Right lung (tissue), 5 donors: ENCODE results near the gene GTF2I. TPM values are rescaled to one million over a fixed set of nuclear protein-coding genes. Genes with fewer than 3 reads are reported as not detected.
A peak's percentile ranks its signal among the peaks of the same experiment; 100 is the strongest.
"Not testable (repeated sequence)": the region's sequence is repeated elsewhere in the genome, so short reads cannot be mapped to it uniquely, and the experiment has no call there.

ENCODE experiments used
- DNase-seq, 2 donors: peaks; one replicate each; pipeline ENCODE4 v3.0.0-alpha.2; 2013
- polyA plus RNA-seq, 5 donors: library from polyadenylated mRNA; unstranded; fragments of 120-200 nt; gene quantifications; one replicate each; pipeline versions ENCODE4 v1.2.1 to v1.2.3, GENCODE V29; 2013; ENCODE audit warnings: inconsistent platforms in 1 of 5, low replicate concordance in 1 of 5; ENCODE audit not compliant: insufficient read length in 5 of 5, insufficient read depth in 1 of 5

The GTF2I gene
- polyA plus RNA-seq, 5 donors: 281 to 443 (median 366) TPM

- no peak for DNase-seq
These were observed 2.2 kb upstream of the GTF2I start for GRCh38 chr7:74655324-74655723.

- no peak for DNase-seq
These were observed 1.6 kb upstream of the GTF2I start for GRCh38 chr7:74655768-74656440.

- peak; percentile 52 to 61 for DNase-seq
These were observed 1.1 kb upstream of the GTF2I start for GRCh38 chr7:74656441-74656836.

DNA sequence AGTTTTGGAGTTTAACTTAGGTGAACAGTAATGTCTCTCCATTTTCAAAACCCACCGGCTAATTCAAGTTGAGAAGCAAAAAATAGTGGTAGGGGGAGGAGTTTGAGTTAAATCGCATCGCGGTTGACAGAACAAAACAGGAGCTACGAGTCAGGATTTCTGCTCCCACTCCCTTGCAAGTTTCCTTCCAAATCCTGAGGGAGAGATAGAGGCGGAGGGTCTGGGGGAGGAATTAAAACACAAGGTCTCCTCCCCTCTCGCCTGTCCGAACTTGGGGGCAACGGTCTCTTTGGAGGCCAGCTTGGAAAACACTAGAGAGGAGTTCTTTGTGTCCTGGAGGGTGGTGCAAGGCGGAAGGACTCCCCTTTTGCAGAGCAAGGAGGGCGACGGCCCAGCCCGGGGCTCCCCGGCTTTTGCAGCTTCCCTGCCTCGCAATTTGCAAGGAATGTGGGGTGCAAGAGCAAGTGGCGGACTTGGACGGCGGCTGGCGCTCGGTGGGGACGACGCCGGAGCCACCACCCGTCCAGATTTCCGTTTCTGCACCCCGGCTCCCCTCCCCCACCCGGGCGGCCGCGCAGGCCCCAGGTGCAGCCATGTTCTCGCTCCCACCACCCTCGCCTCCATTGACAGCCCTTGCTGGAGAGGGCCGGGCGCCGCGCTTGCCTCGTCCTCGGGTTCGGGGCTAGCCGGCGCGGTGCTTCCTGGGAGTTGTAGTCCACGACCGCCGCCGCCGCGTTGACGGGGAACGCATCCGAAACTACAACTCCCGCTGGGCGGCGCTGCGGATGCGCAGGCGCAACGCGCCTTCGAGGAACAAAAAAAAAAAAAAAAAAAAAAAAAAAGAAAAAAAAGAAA, 454 bp upstream of the GTF2I start:
- peak; percentile 98 for DNase-seq

DNA sequence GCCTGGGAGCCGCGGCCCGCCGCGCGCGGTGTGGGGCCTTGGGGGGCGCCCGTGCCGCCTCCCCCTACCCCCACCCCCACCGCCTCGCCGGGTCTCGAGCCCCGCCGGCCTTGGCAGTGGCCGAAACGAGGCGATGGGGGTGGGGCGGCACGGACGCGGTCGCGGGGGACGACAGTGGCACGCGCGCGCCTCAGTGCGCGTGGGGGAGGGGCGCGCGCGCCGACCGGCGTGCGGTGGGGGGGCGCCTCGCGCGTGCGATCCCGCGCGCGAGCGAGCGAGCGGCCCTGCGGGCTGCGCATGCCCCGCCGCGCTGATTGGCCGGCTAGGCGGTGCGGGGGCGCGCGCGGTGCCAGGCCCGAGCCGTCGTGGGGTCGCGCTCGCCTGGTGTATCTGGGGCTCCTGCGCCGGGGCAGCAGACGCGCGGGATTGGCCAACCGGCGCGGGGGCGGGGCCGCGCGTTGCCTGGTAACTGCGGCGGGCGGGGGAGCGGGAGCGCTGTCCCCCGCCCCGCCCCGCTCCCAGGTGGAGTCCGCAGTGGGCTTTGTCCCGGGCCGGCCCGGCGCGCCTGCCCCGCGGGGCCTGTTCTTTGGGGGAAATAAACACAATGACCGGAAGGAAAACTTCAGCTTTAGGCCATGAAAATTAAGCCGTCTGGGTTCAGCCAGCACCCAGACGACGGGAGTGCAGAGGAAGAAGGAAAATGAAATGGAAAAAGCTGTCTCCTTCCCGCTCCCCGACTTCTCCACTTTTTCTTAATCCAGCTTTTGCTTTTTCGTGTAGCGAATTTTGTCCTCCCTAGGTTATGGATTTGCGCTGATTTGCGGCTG, 873 bp downstream of the GTF2I start:
- DNase-seq: peak; percentile 90 to 92

- not testable (repeated sequence) for DNase-seq
These were observed 2.7 kb downstream of the GTF2I start for GRCh38 chr7:74660202-74660601.

GRCh38 chr7:74661836-74662794, 4.6 kb downstream of the GTF2I start:
- not testable (repeated sequence) for DNase-seq

GRCh38 chr7:74665296-74665938, 7.9 kb downstream of the GTF2I start:
- DNase-seq: no peak

DNA sequence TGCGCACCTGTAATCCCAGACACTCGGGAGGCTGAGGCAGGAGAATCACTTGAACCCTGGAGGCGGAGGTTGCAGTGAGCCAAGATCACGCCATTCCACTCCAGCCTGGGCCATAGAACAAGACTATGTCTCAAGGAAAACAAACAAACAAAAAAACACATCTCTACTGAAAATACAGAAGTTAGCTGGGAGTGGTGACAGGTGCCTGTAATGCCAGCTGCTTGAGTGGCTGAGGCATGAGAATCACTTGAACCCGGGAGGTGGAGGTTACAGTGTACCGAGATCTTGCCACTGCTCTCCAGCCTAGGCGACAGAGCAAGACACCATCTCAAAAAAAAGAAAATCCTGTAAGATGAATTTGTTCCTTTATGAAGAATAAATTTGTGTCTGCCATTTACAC, 9.5 kb downstream of the GTF2I start:
- not testable (repeated sequence) for DNase-seq

DNA sequence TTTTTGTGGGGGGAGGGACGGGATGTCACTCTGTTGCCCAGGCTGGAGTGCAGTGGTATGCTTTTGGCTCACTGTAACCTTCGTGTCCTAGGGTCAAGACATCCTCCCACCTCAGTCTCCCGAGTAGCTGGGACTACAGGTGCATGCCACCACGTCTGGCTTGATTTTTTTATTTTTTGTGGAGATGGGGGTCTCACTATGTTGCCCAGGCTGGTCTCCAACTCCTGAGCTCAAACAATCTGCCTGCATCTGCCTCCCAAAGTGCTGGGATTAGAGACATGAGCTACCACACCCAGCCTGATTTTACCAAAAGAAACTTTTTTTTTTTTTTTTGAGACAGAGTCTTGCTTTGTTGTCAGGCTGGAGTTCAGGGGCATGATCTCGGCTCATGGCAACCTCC, 10.0 kb downstream of the GTF2I start:
- not testable (repeated sequence) for DNase-seq

- no peak for DNase-seq
These were observed 14.1 kb downstream of the GTF2I start for GRCh38 chr7:74671602-74672001.

- no peak for DNase-seq
These were observed 14.9 kb downstream of the GTF2I start for GRCh38 chr7:74672343-74672915.

GRCh38 chr7:74674166-74674565, 16.6 kb downstream of the GTF2I start:
- DNase-seq: no peak

DNA sequence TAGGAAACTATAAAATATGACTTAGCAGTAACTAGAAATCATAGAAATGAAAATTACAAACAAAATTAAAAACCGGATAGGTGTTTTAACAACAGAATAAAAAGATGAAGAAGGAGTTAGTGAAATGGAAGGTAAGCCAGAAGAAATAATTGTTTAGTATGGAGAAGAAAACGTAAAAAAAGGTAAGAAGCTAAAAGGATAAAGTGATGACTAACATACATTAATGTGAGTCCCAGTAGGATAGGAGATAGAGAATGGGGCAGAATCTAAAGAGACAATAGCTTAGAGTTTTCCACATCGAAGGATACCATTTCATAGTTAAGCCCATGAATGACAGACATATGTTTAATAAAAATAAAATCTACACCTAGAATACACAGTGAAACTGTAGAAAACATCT, 25.3 kb downstream of the GTF2I start:
- no peak for DNase-seq

- no peak for DNase-seq
These were observed 26.3 kb downstream of the GTF2I start for GRCh38 chr7:74683799-74684198.

DNA sequence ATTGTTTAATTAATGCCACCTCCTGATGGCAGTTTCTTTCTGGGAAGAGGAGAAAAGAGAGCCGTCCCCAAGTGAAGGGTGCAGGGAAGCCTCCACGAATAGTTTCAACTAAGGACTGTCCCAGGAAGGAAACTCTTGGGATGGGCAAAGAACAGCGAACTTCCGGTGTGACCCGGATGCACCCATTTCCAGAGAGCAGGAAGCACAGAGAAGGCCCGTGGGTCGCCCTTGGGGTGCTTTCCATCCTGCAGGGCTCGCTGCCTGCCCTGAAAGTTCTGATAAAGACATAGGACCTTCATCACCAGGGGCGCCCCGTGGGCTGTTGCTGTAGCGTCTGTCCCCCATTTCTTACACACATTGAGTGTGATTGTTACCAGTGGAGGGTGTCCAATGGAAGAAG, 27.0 kb downstream of the GTF2I start:
- no peak for DNase-seq

- DNase-seq: no peak
These were observed 27.4 kb downstream of the GTF2I start for GRCh38 chr7:74684921-74685320.

DNA sequence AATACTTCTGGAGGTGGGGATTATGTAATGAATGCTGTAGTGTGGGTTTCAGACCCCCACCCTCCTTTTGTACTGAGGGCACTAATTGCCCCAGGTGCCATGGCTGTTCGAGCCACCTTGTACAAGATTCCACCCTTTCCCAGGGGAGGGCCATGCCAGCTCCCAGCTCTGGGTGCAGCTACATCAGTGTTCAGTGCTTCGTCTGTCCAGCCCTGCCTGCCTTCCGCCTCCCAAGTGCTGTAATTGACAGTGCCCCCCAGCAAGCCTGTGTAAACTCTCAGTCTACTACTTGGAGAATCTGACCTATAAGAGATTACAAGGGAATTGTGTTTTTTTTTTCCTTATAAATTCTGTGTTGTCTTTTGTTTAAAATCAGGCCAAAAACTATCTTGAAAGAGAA, 33.0 kb downstream of the GTF2I start:
- DNase-seq: no peak

- DNase-seq: not testable (repeated sequence)
These were observed 46.9 kb downstream of the GTF2I start for GRCh38 chr7:74704419-74704818.

GRCh38 chr7:74707238-74707637, 49.7 kb downstream of the GTF2I start:
- no peak for DNase-seq
